Measurements from ENCODE around the gene PPP2R5E. TPM values are rescaled to one million over a fixed set of nuclear protein-coding genes. Genes with fewer than 3 reads are reported as not detected.
"Not testable (repeated sequence)": the region's sequence is repeated elsewhere in the genome, so short reads cannot be mapped to it uniquely, and the experiment has no call there.

The PPP2R5E gene
- total RNA-seq, 2 donors from 2014 or later: 13.9 to 25.5 TPM

- H3K36me3 ChIP-seq: no peaks in the 10 kb centered on the region
- H3K4me1 ChIP-seq (ENCODE audit: control insufficient read depth in 1 of 2, low read depth in 2 of 2): no peaks in the 10 kb centered on the region
- H3K4me3 ChIP-seq: no peak overlapping the region
- H3K27ac ChIP-seq: no peak overlapping the region
- H3K9me3 ChIP-seq: no peaks in the 10 kb centered on the region
- DNase-seq (ENCODE audit: low spot score) (no peak), ATAC-seq (ENCODE audit: insufficient number of reproducible peaks, low FRiP score, low read depth) (no peak)
- TF ChIP-seq, protein P1, sequence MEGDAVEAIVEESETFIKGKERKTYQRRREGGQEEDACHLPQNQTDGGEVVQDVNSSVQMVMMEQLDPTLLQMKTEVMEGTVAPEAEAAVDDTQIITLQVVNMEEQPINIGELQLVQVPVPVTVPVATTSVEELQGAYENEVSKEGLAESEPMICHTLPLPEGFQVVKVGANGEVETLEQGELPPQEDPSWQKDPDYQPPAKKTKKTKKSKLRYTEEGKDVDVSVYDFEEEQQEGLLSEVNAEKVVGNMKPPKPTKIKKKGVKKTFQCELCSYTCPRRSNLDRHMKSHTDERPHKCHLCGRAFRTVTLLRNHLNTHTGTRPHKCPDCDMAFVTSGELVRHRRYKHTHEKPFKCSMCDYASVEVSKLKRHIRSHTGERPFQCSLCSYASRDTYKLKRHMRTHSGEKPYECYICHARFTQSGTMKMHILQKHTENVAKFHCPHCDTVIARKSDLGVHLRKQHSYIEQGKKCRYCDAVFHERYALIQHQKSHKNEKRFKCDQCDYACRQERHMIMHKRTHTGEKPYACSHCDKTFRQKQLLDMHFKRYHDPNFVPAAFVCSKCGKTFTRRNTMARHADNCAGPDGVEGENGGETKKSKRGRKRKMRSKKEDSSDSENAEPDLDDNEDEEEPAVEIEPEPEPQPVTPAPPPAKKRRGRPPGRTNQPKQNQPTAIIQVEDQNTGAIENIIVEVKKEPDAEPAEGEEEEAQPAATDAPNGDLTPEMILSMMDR (IDR thresholded peaks at IDR 0.05): no peak
- H3K27me3 ChIP-seq (replicated peaks; ENCODE audit: insufficient read depth): no peaks in the 10 kb centered on the region
These were observed 164.7 kb downstream of the PPP2R5E start for GRCh38 chr14:63378444-63378843.

- TF ChIP-seq, protein P1 (IDR thresholded peaks at IDR 0.05): no peak
- H3K36me3 ChIP-seq: no peaks in the 10 kb centered on the region
- H3K27me3 ChIP-seq (replicated peaks; ENCODE audit: insufficient read depth): no peaks in the 10 kb centered on the region
- H3K27ac ChIP-seq: no peak overlapping the region
- no peak overlapping the region for H3K4me3 ChIP-seq
- H3K9me3 ChIP-seq: no peaks in the 10 kb centered on the region
- no peak for ATAC-seq (ENCODE audit: insufficient number of reproducible peaks, low FRiP score, low read depth)
- no peak for DNase-seq (ENCODE audit: low spot score)
- H3K4me1 ChIP-seq (ENCODE audit: control insufficient read depth in 1 of 2, low read depth in 2 of 2): no peaks in the 10 kb centered on the region
These were observed 167.4 kb downstream of the PPP2R5E start for GRCh38 chr14:63375769-63376168.

DNA sequence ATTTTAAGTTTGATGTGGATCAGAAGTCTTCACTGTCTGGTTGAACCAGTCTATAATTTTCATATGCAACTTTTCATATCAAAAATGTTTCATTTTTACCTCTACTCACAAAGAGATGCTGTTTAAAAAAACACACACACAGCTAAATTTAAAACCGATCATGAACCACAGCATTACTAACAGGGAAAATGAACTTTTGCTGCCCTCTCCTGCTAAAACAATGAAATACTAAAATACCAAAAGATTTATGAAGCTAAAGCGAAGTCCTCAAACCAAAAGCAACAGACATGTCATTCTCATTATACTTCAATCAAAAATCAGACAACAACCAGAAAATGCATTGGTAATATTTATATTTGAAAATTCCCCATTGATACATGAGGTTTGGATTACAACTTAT lies 171.6 kb downstream of the PPP2R5E start:
- not testable (repeated sequence) for H3K9me3 ChIP-seq; H3K4me3 ChIP-seq; H3K27ac ChIP-seq; H3K36me3 ChIP-seq; DNase-seq (ENCODE audit: low spot score); H3K4me1 ChIP-seq (ENCODE audit: control insufficient read depth in 1 of 2, low read depth in 2 of 2); H3K27me3 ChIP-seq (replicated peaks; ENCODE audit: insufficient read depth); ATAC-seq (ENCODE audit: insufficient number of reproducible peaks, low FRiP score, low read depth)

GRCh38 chr14:63371033-63371432 lies 172.1 kb downstream of the PPP2R5E start:
- DNase-seq (ENCODE audit: low spot score): no peak
- Histone ChIP-seq H3K9me3 (no peaks in the 10 kb centered on the region), H3K27me3 (replicated peaks; ENCODE audit: insufficient read depth) (no peaks in the 10 kb centered on the region), H3K4me1 (ENCODE audit: control insufficient read depth in 1 of 2, low read depth in 2 of 2) (no peaks in the 10 kb centered on the region), H3K4me3 (no peak overlapping the region), H3K27ac (no peak overlapping the region), H3K36me3 (no peaks in the 10 kb centered on the region)
- no peak for ATAC-seq (ENCODE audit: insufficient number of reproducible peaks, low FRiP score, low read depth)
- TF ChIP-seq, protein P1 (IDR thresholded peaks at IDR 0.05): no peak

DNA sequence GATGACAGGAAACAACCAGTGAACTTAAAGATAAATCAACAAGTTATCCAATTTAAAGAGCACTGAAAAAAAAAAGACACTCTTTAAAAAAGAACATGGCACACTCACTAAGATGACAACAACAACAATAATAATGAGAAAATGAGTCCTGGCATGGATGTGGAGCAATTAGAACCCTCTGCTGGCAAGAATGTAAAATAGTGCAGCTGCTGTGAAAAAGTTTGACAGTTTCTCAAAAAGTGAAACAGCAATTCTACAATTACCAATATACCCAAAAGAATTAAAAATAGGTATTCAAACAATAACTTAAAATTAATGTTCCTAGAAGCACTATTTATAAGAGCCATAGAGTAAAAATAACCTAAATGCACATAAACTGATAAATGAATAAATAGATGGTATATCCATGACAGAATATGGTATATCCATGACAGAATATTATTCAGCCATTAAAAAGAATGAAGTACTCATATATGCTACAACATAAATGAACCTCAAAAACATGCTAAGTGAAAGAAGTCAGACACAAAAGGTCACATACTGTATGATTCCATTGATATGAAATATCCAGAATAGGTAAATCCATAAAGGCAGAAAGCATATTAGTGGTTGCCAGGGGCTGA lies 175.3 kb downstream of the PPP2R5E start:
- Histone ChIP-seq H3K27ac (no peak overlapping the region), H3K9me3 (peaks cover 5% of the 10 kb centered on the region), H3K4me1 (ENCODE audit: control insufficient read depth in 1 of 2, low read depth in 2 of 2) (no peaks in the 10 kb centered on the region), H3K27me3 (replicated peaks; ENCODE audit: insufficient read depth) (no peaks in the 10 kb centered on the region), H3K36me3 (peaks cover 2% of the 10 kb centered on the region), H3K4me3 (no peak overlapping the region)
- ATAC-seq (ENCODE audit: insufficient number of reproducible peaks, low FRiP score, low read depth) (no peak), DNase-seq (ENCODE audit: low spot score) (no peak)
- TF ChIP-seq, protein P1 (IDR thresholded peaks at IDR 0.05): no peak

DNA sequence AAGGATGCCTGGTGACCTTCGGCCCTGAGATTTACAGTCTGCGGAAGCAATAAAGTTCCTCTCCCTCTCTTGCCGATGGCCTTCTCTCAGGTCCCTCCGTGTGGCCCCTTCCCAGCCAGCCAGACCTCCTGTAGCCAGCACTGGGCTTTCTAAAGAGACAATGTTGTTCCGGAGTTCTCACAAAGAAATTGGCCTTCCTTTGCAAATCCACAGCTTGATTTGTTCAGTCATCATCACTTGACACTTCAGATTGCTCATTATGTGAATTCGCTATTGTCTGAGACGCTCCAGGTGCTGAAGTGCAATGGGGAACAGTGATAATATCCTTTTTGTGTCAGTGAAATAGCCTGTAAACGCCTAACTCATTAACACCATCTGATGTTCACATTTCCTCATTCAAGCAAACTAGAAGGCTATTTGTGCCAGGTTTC lies 180.8 kb downstream of the PPP2R5E start:
- Histone ChIP-seq H3K36me3 (peaks cover 2% of the 10 kb centered on the region), H3K27ac (no peak overlapping the region), H3K4me3 (no peak overlapping the region), H3K4me1 (ENCODE audit: control insufficient read depth in 1 of 2, low read depth in 2 of 2) (no peaks in the 10 kb centered on the region), H3K27me3 (replicated peaks; ENCODE audit: insufficient read depth) (no peaks in the 10 kb centered on the region), H3K9me3 (peaks cover 5% of the 10 kb centered on the region)
- ATAC-seq (ENCODE audit: insufficient number of reproducible peaks, low FRiP score, low read depth): no peak
- TF ChIP-seq, protein P1 (IDR thresholded peaks at IDR 0.05): no peak
- DNase-seq (ENCODE audit: low spot score): no peak

Data from thoracic aorta (tissue), 2 donors.